Large intestine (tissue), 3 donors: ENCODE data around the gene TNFRSF6B. TPM values are rescaled to one million over a fixed set of nuclear protein-coding genes. Genes with fewer than 3 reads are reported as not detected.

ENCODE experiments used
- DNase-seq, 2 donors: peaks; one replicate each; pipeline versions ENCODE4 v3.0.0 to v3.0.0-alpha.2; 2013
- H3K27ac ChIP-seq: one replicate; pipeline ENCODE4 v1.5.1; 2013; ENCODE audit warnings: low read length
- H3K27me3 ChIP-seq: 2 replicates; pipeline ENCODE4 v1.6.1; 2013; ENCODE audit warnings: low read length; ENCODE audit not compliant: control insufficient read depth, insufficient read depth
- H3K36me3 ChIP-seq: 2 replicates; pipeline ENCODE4 v1.6.1; 2013; ENCODE audit warnings: low read length; ENCODE audit not compliant: control insufficient read depth, insufficient read depth
- H3K4me1 ChIP-seq: one replicate; pipeline ENCODE4 v1.6.1; 2013; ENCODE audit warnings: low read length; ENCODE audit not compliant: control insufficient read depth, insufficient read depth
- H3K4me3 ChIP-seq: one replicate; pipeline ENCODE4 v1.5.1; 2013; ENCODE audit warnings: low read length
- H3K9me3 ChIP-seq: one replicate; pipeline ENCODE4 v1.6.1; 2013; ENCODE audit warnings: mild to moderate bottlenecking, low read depth, low read length, moderate library complexity; ENCODE audit not compliant: control insufficient read depth
- WGBS: methylation state at CpG from one replicate; pipeline ENCODE4 v1.1.5; 2013; ENCODE audit warnings: low lambda C conversion rate; ENCODE audit not compliant: insufficient coverage; 5-methylcytosine and 5-hydroxymethylcytosine counted together
- polyA plus RNA-seq: library from polyadenylated mRNA; unstranded; fragments of 120-200 nt; gene quantifications from one replicate; pipeline ENCODE4 v1.2.1, GENCODE V29; 2013

TNFRSF6B gene
- polyA plus RNA-seq, 1 donor, result 1.9 TPM

DNA sequence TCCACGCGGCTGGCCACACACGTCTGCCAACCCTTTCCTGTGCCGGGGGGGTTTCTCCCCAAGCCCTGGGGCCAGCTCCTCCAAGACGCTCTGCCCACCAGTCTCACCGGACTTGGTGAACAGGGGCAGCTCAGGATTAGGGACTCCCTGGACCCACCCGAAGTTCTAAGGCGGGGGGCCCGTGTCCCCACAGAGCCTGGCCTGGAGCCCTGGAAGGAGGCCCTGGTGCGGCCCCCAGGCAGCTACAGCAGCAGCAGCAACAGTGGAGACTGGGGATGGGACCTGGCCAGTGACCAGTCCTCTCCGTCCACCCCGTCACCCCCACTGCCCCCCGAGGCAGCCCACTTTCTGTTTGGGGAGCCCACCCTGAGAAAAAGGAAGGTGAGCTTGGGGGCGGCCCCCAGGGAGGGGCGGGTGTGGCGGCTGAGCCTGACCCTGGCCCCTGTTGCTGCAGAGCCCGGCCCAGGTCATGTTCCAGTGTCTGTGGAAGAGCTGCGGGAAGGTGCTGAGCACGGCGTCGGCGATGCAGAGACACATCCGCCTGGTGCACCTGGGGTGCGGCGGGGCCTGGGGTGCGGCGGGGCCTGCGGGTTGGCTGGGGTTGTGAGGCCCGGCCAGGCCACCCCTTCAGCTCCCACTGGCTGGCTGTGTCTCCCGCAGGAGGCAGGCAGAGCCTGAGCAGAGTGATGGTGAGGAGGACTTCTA, 45.4 kb downstream of the TNFRSF6B start:
- WGBS, result no CpG with 5 or more reads among the region's 30 CpGs
- Histone ChIP-seq H3K4me1 (peaks cover 29% of the 10 kb centered on the region), H3K4me3 (peak overlapping the region; percentile 82), H3K27me3 (no peaks in the 10 kb centered on the region), H3K36me3 (peaks cover 24% of the 10 kb centered on the region), H3K27ac (peak overlapping the region; percentile 94), H3K9me3 (no peaks in the 10 kb centered on the region)
- no peak for DNase-seq

DNA sequence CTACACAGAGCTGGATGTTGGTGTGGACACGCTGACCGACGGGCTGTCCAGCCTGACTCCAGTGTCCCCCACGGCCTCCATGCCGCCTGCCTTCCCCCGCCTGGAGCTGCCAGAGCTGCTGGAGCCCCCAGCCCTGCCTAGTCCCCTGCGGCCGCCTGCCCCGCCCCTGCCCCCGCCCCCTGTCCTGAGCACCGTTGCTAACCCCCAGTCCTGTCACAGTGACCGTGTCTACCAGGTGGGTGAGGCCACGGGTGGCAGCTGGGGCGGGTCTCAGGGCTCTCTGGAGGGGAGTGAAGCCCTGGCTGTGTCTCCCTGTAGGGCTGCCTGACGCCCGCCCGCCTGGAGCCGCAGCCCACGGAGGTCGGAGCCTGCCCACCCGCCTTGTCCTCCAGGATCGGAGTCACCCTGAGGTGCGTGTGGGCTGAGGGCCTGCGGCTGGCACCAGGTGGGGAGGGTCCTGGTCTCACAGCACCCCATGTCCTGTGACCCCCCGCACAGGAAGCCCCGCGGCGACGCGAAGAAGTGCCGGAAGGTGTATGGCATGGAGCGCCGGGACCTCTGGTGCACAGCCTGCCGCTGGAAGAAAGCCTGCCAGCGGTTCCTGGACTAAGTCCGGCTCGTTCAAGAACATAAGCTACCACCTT, 46.1 kb downstream of the TNFRSF6B start:
- DNase-seq, result no peak
- H3K9me3 ChIP-seq, result no peaks in the 10 kb centered on the region
- no peaks in the 10 kb centered on the region for H3K27me3 ChIP-seq
- no CpG with 5 or more reads among the region's 37 CpGs for WGBS
- no peak overlapping the region for H3K27ac ChIP-seq
- H3K4me1 ChIP-seq, result peaks cover 25% of the 10 kb centered on the region
- no peak overlapping the region for H3K4me3 ChIP-seq
- peaks cover 23% of the 10 kb centered on the region for H3K36me3 ChIP-seq

DNA sequence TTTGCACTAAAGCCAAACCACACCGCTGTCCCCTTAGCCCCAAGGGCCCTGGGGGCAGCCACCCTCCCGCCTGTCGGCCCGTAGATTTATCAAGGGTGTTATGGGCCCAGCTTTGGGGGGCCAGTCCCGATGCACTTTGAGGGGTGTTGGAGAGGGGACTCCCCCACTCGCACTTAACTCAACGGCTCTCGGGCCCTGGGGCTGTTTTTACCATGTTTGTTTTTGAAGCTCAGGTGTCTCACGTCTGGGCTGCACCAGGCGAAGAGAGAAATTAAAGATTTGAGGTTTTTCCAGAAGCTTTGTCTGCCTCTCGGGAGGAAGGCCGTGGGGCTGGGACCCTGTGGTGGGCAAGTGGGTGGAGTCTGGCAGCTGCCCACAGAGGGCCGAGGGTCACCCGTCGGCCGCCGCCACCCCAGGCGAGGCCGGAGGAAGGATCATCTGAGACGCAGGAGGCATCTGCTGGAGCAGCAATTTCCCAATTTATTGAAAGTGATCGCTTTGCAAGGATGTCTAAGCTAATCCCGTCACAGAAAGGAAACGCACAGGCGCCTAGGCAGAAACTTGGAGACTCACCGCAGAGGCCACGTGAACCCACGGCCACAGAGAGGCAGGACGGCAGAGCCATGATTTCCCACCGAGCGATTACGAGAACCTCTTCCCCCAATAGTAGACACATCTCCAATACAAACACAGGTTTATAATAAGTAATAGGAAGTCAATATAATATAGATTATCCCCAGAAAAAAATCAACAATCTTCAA, 46.9 kb downstream of the TNFRSF6B start:
- peaks cover 23% of the 10 kb centered on the region for H3K36me3 ChIP-seq
- peaks cover 21% of the 10 kb centered on the region for H3K4me1 ChIP-seq
- H3K27me3 ChIP-seq, result no peaks in the 10 kb centered on the region
- WGBS, result no CpG with 5 or more reads among the region's 31 CpGs
- no peaks in the 10 kb centered on the region for H3K9me3 ChIP-seq
- no peak for DNase-seq
- no peak overlapping the region for H3K4me3 ChIP-seq
- no peak overlapping the region for H3K27ac ChIP-seq

DNA sequence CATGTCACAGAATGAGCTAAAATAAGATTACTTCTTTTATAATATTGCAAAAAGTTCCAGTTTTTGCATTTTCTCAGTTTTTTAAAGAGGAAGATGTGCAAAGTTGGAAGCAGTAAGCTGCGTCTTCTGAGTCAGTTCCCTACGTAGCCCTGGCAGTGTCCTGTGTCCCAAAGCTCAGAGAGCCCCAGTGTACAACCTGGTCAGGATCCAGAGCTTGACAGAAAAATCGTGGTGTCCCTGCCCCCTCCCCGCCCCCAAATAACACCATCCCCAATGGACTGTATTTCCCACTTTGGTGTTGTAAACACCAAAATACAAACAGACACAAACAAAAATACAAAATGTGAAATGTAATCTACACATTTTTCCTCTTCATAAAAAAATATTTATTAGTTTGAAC, 47.7 kb downstream of the TNFRSF6B start:
- H3K27ac ChIP-seq, result no peak overlapping the region
- DNase-seq, result no peak
- peaks cover 23% of the 10 kb centered on the region for H3K36me3 ChIP-seq
- no peak overlapping the region for H3K4me3 ChIP-seq
- no peaks in the 10 kb centered on the region for H3K27me3 ChIP-seq
- H3K9me3 ChIP-seq, result no peaks in the 10 kb centered on the region
- peaks cover 15% of the 10 kb centered on the region for H3K4me1 ChIP-seq
- no CpG with 5 or more reads among the region's 4 CpGs for WGBS

DNA sequence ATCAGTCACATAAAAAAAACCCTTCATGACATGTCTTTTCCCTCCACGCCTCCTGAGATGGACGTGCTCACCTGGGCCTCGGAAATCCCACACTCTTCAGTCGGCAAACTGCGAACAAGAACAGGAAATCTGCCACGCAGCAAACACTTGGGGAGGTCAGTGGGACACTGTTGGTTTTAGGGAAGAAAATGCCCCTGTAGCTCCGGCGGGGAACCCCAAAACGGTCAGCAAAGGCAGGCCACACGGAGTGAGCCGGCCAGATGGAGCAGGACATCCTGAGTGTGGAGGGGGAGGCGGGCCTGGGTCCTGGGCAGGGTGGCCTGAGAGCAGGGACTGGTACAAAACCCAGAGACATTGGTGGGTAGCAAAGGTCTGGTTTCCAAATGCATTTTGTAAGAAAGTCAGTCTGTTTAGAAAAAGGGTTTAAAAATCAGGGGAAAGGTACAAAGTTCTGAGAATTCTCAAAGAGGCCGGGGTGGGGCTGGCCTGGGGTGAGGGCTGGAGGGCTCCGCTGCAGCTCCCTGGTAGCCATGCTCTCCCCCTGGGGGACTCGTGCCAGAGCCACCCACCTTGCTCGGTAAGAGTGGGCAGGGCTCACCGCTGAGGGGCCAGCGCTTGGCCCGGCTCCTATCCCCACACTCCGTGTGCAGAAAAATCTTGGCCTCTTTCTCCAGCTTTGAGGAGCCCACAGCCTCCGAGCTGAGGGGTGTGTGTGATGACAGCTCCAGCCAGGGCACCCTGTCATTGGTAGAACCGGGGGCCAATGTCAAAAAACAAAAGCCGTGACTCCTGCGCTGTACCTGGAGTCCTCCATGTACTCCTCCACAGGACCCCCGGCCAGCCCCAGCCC, 48.3 kb downstream of the TNFRSF6B start:
- no peaks in the 10 kb centered on the region for H3K27me3 ChIP-seq
- peaks cover 15% of the 10 kb centered on the region for H3K4me1 ChIP-seq
- peaks cover 23% of the 10 kb centered on the region for H3K36me3 ChIP-seq
- no peak for DNase-seq
- WGBS, result no CpG with 5 or more reads among the region's 25 CpGs
- no peak overlapping the region for H3K4me3 ChIP-seq
- no peaks in the 10 kb centered on the region for H3K9me3 ChIP-seq
- H3K27ac ChIP-seq, result no peak overlapping the region

DNA sequence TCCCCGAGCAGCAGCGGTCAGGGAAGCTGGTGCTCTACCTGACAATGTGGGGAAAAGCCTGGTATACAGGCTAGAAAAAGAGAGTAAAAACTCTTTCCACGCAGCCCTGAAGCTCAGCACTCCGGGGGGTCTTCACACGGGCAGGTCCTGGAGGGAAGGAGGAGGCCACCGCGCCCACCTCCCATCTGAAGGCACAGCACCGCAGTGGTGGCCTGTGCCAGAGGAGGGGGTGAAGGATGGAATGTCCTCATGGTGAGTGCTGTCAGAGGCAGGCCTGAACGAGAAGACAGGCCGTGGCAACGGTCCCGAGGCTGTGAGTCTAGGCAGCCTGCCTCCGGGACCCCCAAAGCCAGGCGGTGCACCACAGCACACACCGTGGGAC, 49.0 kb downstream of the TNFRSF6B start:
- WGBS, result no CpG with 5 or more reads among the region's 15 CpGs
- Histone ChIP-seq H3K27me3 (no peaks in the 10 kb centered on the region), H3K27ac (no peak overlapping the region), H3K4me3 (no peak overlapping the region), H3K36me3 (peaks cover 23% of the 10 kb centered on the region), H3K4me1 (peaks cover 15% of the 10 kb centered on the region), H3K9me3 (no peaks in the 10 kb centered on the region)
- no peak for DNase-seq

DNA sequence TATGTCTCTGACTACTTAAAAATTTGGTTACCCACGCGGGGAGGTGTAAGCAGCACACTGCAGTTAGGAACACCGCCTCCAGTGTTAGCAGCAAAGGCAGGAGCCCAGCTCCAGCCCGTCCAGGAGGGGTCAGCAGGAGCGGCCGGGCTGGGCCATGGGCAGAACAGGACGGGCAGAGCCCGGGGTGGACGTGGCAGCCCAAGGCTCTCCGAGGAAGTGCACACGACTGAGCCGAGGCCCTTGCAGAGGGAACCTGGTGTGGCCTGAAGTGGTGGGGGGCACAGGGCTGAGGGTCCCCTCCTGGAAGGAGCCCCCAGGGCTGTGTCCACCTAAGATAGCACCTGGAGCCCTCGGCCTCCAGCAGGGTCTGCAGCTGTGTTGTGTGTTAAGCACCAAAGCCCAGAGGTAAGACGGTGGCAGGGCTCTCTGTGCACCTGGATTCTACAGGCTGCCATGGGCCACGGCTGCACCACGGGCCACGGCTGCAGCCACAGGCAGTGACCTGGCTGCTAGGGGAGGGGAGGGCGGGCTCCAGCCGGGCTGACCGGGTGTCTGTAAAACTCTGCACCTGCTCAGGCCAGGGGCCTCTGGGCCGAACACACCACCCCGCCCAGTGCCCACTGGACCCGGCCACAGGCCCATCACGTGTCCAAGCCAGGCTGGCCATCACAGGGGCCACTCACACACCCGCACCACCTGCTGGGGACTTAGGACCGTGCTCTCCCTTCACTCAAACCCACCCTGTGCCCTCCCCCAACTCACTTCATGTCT, 49.7 kb downstream of the TNFRSF6B start:
- Histone ChIP-seq H3K4me3 (no peak overlapping the region), H3K36me3 (peaks cover 23% of the 10 kb centered on the region), H3K4me1 (peaks cover 12% of the 10 kb centered on the region), H3K27ac (no peak overlapping the region), H3K9me3 (peaks cover 1% of the 10 kb centered on the region), H3K27me3 (no peaks in the 10 kb centered on the region)
- no CpG with 5 or more reads among the region's 26 CpGs for WGBS
- DNase-seq, result no peak

DNA sequence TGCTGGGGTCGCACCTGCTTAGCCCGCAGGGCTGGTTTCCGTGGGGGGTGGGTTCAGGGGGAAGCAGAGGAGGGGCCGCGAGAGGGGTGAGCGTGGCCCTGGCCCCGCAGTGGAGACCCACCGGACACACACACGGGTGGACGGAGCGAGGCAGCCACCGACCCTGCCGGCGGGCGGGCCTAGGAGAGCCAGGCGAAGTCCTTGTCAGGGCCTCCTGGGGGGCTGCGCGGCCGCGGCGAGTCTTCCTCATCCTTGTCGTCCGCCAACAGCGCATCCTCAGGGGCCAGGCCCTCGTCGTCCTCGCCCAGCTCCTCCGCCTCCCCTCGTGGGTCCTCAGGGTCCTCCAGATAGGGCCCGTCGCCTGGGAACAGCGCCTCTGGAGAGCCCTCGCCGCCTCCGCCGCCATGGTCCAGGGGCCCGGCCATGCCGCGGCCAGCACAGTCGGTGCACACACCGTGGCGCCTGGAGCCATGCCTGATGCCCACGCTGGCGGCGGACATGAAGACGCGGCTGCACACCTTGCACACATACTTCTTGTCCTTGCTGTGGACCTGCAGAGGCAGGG, 50.4 kb downstream of the TNFRSF6B start:
- H3K27me3 ChIP-seq, result no peaks in the 10 kb centered on the region
- no peak overlapping the region for H3K27ac ChIP-seq
- H3K4me1 ChIP-seq, result peaks cover 5% of the 10 kb centered on the region
- peaks cover 4% of the 10 kb centered on the region for H3K9me3 ChIP-seq
- no peak overlapping the region for H3K4me3 ChIP-seq
- no peak for DNase-seq
- peaks cover 17% of the 10 kb centered on the region for H3K36me3 ChIP-seq
- no CpG with 5 or more reads among the region's 47 CpGs for WGBS

DNA sequence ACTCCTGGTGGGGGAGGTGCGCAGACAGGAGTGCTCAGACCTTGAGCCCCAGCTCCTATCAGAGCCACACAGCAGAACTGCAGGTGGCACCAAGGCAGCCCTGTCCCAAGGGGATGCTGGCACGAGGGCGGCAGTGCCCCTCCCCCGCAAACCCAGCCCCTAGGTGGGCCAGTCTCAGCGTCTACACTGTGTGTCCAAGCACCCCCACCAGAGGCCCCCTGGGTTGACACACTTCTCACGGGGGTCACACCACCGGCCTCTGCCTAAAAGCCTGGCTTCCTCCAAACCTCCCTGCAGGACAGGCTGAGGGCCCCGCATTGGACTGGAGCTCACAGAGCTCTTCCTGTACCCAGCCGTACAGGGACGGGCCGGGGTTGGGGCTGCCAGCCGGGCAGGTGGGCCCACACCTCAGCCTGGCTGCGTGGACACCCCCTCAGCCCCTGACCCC, 51.2 kb downstream of the TNFRSF6B start:
- no peak overlapping the region for H3K4me3 ChIP-seq
- WGBS, result 37% methylated on average over 2 of the region's 13 CpGs
- DNase-seq, result no peak
- H3K9me3 ChIP-seq, result peaks cover 6% of the 10 kb centered on the region
- H3K27ac ChIP-seq, result no peak overlapping the region
- H3K36me3 ChIP-seq, result peaks cover 9% of the 10 kb centered on the region
- H3K27me3 ChIP-seq, result no peaks in the 10 kb centered on the region
- H3K4me1 ChIP-seq, result peaks cover 4% of the 10 kb centered on the region
